HepG2 (cell line): ENCODE data around the gene SLC35D2. TPM values are rescaled to one million over a fixed set of nuclear protein-coding genes. Genes with fewer than 3 reads are reported as not detected.
A peak's percentile ranks its signal among the peaks of the same experiment; 100 is the strongest.

Source experiments
- AKNA ChIP-seq: sonication (generic); formaldehyde crosslinking; IDR thresholded peaks from 2 replicates; pipeline ENCODE4 v1.4.0; 2020; ENCODE audit warnings: missing genetic modification reagents, borderline replicate concordance
- NAIF1 ChIP-seq: sonication (generic); formaldehyde crosslinking; IDR thresholded peaks from 2 replicates; pipeline ENCODE4 v1.5.0; 2020; ENCODE audit warnings: mild to moderate bottlenecking, missing genetic modification reagents, borderline replicate concordance
- NFE2L2 ChIP-seq: fragments of 150-350 bp; IDR thresholded peaks from 2 replicates; pipeline ENCODE4 v1.6.1; 2014; ENCODE audit warnings: low read length
- NFIC ChIP-seq: IDR thresholded peaks from 2 replicates; pipeline ENCODE4 v1.6.1; 2012; ENCODE audit warnings: mild to moderate bottlenecking, low read length, inconsistent platforms
- SATB2 ChIP-seq: sonication (generic); formaldehyde crosslinking; IDR thresholded peaks from 2 replicates; pipeline ENCODE4 v1.5.0; 2020; ENCODE audit warnings: missing genetic modification reagents
- U2AF2 ChIP-seq: fragments of 200-400 bp; formaldehyde crosslinking; IDR thresholded peaks from 2 replicates; pipeline ENCODE4 v1.6.1; 2017; ENCODE audit warnings: low read depth, mild to moderate bottlenecking, low read length
- ZBTB38 ChIP-seq: sonication (generic); formaldehyde crosslinking; IDR thresholded peaks from 2 replicates; pipeline ENCODE4 v1.5.1; 2020; ENCODE audit warnings: mild to moderate bottlenecking, missing genetic modification reagents
- ZNF275 ChIP-seq: sonication (generic); formaldehyde crosslinking; IDR thresholded peaks from 2 replicates; pipeline ENCODE4 v1.8.0; 2022; ENCODE audit warnings: missing genetic modification reagents, mild to moderate bottlenecking, inconsistent platforms, borderline replicate concordance
- ZNF552 ChIP-seq: sonication (generic); formaldehyde crosslinking; IDR thresholded peaks from 2 replicates; pipeline ENCODE4 v1.9.0; 2022; ENCODE audit warnings: missing genetic modification reagents, mild to moderate bottlenecking, borderline replicate concordance
- ZNF563 ChIP-seq: sonication (generic); formaldehyde crosslinking; IDR thresholded peaks from 2 replicates; pipeline ENCODE4 v1.8.0; 2022; ENCODE audit warnings: mild to moderate bottlenecking, moderate library complexity, missing genetic modification reagents
- ZNF589 ChIP-seq: sonication (generic); formaldehyde crosslinking; conservative IDR thresholded peaks from 2 replicates; pipeline ENCODE4 v1.8.0; 2022; ENCODE audit warnings: mild to moderate bottlenecking, moderate library complexity, missing genetic modification reagents
- ZNF776 ChIP-seq: sonication (generic); formaldehyde crosslinking; IDR thresholded peaks from 2 replicates; pipeline ENCODE4 v1.4.0; 2020; ENCODE audit warnings: mild to moderate bottlenecking, missing genetic modification reagents
- ZSCAN25 ChIP-seq: sonication (generic); formaldehyde crosslinking; IDR thresholded peaks from 2 replicates; pipeline ENCODE4 v1.8.0; 2022; ENCODE audit warnings: mild to moderate bottlenecking, missing genetic modification reagents
- ZZZ3 ChIP-seq: sonication (generic); formaldehyde crosslinking; IDR thresholded peaks from 2 replicates; pipeline ENCODE4 v1.4.0; 2020; ENCODE audit warnings: missing genetic modification reagents, mild to moderate bottlenecking, borderline replicate concordance
- polyA plus RNA-seq, 8 experiments: library from polyadenylated mRNA; depleted of rRNA in 3 of 8; stranded (reverse) in 7 of 8; unstranded in 1 of 8; fragments of >200 nt; fragmentation: Illumina TruSeq in 4 of 8; extraction: Trizol in 4 of 8; gene quantifications; 2 replicates each; pipeline versions ENCODE4 v1.2.1 to v1.2.3, GENCODE V29; 2011 to 2016; ENCODE audit warnings: low read depth in 4 of 8, missing spikeins in 1 of 8, mixed read lengths in 1 of 8; ENCODE audit not compliant: insufficient read depth in 1 of 8
- total RNA-seq, 5 experiments: library from RNA; depleted of rRNA; stranded (reverse); fragments of >200 nt; fragmentation: Illumina TruSeq; extraction: Trizol; gene quantifications; 2 replicates each; pipeline ENCODE4 v1.2.3, GENCODE V29; 2016; ENCODE audit warnings: low read depth in 1 of 5
- TF ChIP-seq, protein P1 (sequence below): sonication (generic); formaldehyde crosslinking; IDR thresholded peaks from 2 replicates; pipeline ENCODE4 v1.8.0; 2022; ENCODE audit warnings: mild to moderate bottlenecking, missing genetic modification reagents; ENCODE audit not compliant: insufficient replicate concordance
- TF ChIP-seq, protein P2 (sequence below): sonication (generic); formaldehyde crosslinking; IDR thresholded peaks from 2 replicates; pipeline ENCODE4 v1.5.1; 2020; ENCODE audit warnings: mild to moderate bottlenecking, missing genetic modification reagents
- TF ChIP-seq, protein P3 (sequence below): sonication (generic); formaldehyde crosslinking; IDR thresholded peaks from 2 replicates; pipeline ENCODE4 v1.4.0; 2020; ENCODE audit warnings: missing genetic modification reagents

Gene SLC35D2
- total and polyA plus RNA-seq, 2 of the 13 experiments (the other 11 are each of a cell fraction or from before 2014, with no cell fraction given): 96.2 to 103 TPM

- no peak for TF ChIP-seq NAIF1 (CRISPR knock-in tag)
- no peak for TF ChIP-seq ZNF275 (CRISPR knock-in tag)
- no peak for TF ChIP-seq U2AF2
- TF ChIP-seq ZBTB38 (CRISPR knock-in tag): peak; percentile 99
- TF ChIP-seq, protein P1, sequence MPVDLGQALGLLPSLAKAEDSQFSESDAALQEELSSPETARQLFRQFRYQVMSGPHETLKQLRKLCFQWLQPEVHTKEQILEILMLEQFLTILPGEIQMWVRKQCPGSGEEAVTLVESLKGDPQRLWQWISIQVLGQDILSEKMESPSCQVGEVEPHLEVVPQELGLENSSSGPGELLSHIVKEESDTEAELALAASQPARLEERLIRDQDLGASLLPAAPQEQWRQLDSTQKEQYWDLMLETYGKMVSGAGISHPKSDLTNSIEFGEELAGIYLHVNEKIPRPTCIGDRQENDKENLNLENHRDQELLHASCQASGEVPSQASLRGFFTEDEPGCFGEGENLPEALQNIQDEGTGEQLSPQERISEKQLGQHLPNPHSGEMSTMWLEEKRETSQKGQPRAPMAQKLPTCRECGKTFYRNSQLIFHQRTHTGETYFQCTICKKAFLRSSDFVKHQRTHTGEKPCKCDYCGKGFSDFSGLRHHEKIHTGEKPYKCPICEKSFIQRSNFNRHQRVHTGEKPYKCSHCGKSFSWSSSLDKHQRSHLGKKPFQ (CRISPR knock-in tag): no peak
- TF ChIP-seq ZNF589 (CRISPR knock-in tag): no peak
- no peak for TF ChIP-seq ZNF776 (CRISPR knock-in tag)
- TF ChIP-seq ZSCAN25 (CRISPR knock-in tag): peak; percentile 87
- TF ChIP-seq NFIC: no peak
- TF ChIP-seq NFE2L2: no peak
- TF ChIP-seq, protein P2, sequence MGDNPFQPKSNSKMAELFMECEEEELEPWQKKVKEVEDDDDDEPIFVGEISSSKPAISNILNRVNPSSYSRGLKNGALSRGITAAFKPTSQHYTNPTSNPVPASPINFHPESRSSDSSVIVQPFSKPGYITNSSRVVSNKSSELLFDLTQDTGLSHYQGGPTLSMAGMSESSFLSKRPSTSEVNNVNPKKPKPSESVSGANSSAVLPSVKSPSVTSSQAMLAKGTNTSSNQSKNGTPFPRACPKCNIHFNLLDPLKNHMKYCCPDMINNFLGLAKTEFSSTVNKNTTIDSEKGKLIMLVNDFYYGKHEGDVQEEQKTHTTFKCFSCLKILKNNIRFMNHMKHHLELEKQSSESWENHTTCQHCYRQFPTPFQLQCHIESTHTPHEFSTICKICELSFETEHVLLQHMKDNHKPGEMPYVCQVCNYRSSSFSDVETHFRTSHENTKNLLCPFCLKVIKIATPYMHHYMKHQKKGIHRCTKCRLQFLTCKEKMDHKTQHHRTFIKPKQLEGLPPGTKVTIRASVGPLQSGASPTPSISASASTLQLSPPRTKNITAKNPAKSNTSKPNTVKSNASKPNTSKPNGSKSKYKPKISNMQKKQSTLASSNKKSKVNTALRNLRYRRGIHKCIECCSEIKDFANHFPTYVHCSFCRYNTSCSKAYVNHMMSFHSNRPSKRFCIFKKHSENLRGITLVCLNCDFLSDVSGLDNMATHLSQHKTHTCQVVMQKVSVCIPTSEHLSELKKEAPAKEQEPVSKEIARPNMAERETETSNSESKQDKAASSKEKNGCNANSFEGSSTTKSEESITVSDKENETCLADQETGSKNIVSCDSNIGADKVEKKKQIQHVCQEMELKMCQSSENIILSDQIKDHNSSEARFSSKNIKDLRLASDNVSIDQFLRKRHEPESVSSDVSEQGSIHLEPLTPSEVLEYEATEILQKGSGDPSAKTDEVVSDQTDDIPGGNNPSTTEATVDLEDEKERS (CRISPR knock-in tag): no peak
- no peak for TF ChIP-seq AKNA (CRISPR knock-in tag)
- no peak for TF ChIP-seq ZNF563
- TF ChIP-seq, protein P3, sequence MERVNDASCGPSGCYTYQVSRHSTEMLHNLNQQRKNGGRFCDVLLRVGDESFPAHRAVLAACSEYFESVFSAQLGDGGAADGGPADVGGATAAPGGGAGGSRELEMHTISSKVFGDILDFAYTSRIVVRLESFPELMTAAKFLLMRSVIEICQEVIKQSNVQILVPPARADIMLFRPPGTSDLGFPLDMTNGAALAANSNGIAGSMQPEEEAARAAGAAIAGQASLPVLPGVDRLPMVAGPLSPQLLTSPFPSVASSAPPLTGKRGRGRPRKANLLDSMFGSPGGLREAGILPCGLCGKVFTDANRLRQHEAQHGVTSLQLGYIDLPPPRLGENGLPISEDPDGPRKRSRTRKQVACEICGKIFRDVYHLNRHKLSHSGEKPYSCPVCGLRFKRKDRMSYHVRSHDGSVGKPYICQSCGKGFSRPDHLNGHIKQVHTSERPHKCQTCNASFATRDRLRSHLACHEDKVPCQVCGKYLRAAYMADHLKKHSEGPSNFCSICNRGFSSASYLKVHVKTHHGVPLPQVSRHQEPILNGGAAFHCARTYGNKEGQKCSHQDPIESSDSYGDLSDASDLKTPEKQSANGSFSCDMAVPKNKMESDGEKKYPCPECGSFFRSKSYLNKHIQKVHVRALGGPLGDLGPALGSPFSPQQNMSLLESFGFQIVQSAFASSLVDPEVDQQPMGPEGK (CRISPR knock-in tag): 0 out of 2 replicates have a peak, but pooled peaks have one; percentile 10
- no peak for TF ChIP-seq SATB2
- TF ChIP-seq ZNF552 (CRISPR knock-in tag): no peak
- no peak for TF ChIP-seq ZZZ3 (CRISPR knock-in tag)
Observed at GRCh38 chr9:96392263-96392662, 8.8 kb upstream of the SLC35D2 start (continued).
